NCI-H2227 (cell line): ENCODE data around the gene DAZAP1.

Experiments
- DNase-seq: peaks from one replicate; lab custom pipeline; 2025; ENCODE audit not compliant: unreplicated experiment; lab: John Stamatoyannopoulos, UW

Gene DAZAP1

GRCh38 chr19:1439525-1440417, 32.4 kb downstream of the DAZAP1 start:
- peak; percentile 39 for DNase-seq

DNA sequence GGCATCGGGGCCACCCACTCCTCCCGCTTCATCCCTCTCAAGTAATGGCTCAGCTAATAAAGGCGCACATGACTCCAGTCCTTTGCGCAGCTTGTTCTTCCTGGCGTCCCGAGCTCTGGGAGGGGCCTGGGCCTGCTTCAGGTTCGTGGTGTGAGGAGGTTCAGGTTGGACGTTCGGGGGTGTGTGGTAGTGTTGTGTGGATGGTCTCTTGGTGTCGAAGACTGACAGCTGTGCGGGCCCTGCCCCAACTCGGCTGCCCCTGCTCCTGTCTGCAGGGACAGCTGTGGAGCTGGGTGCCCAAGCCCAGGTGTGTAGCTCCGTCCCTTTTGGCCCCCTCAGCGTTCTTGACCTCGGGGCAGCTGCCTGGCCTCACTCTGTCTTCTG, 33.0 kb downstream of the DAZAP1 start:
- DNase-seq: no peak

DNA sequence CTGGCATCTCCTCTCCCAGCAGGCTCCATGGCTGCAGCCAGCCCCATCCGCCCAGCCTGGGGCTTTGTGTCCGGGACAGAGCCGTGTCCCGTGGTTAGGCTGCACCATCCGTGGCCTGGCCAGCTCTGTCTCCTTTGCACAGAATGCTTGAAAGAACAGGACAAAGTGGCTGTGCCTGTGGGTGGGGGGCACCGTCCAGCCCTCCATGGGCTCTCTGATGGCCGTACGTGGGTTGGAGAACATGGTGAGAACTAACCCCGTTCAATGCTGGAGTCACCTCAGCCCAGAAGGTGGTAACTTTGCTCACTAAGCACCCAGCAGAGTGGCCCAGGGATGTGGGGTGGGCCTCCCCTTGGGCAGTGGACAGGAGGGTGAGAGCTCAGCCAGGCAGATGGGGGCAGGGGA, 33.6 kb downstream of the DAZAP1 start:
- no peak for DNase-seq

DNA sequence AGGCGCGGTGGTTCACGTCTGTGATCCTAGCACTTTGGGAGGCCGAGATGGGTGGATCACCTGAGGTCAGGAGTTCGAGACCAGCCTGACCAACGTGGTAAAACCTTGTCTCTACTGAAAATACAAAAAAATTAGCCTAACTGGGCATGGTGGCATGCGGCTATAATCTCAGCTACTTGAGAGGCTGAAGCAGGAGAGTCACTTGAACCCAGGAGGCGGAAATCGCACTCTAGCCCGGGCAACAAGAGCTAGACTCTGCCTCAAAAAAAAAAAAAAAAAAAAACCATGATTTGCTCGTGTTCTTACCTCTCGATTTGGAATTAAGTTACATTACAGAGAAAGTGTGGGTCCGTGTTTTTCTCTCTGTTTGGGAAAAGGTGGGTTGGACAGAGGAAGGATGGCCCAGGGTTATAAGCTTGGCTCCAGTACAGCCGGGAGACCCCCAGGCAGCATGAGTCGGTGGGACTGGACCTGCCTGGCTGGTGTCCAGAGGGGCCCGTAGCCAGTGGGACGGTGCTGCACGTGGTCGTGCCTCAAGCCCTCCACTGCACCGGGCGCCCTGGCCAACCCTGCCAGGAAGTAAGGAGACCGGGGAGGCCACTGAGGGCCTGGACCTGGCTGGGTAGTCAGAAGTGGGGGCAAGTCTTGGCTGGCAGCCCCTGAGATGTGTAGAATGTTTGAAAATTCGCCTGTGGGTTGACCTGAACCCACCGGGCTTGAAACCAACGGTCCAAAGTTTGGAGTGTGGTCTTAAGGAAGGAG, 34.5 kb downstream of the DAZAP1 start:
- DNase-seq: no peak

DNA sequence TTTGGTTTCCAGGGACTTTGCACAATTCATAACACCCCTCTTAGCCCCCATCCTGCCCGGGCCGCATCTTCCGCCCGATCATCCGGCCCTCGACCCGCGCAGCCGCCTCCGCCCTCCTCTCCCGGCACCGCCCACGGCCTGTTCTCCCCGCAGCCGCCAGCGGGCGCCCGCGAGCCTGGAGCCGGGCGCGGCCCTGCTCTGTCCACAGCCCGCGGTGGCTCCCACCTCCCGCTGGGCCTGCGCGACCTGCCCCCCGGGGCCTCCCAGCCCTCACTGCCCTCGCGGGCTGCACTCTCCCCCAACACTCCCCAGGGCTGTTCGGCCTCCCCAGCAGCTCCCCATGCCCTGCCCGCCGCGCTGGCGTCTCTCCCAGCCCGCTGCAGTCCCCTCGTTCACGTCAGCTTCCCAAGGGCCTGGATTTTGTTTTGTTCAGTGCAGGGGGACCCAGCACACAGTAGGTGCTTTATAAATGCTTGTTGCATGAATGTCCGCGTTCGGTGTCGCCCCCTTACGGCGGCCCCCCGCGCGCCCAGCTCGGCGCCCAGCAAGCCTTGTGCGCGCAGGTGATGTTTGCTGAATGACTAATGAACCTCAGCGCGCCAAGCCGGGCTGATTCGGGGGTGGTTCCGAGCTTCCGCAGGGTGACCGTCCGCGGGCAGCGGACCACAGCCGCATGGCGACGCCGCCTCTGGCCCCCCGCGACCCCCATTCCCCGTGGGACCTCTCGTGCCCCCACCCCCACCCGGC, 38.0 kb downstream of the DAZAP1 start:
- peak; percentile 78 for DNase-seq

DNA sequence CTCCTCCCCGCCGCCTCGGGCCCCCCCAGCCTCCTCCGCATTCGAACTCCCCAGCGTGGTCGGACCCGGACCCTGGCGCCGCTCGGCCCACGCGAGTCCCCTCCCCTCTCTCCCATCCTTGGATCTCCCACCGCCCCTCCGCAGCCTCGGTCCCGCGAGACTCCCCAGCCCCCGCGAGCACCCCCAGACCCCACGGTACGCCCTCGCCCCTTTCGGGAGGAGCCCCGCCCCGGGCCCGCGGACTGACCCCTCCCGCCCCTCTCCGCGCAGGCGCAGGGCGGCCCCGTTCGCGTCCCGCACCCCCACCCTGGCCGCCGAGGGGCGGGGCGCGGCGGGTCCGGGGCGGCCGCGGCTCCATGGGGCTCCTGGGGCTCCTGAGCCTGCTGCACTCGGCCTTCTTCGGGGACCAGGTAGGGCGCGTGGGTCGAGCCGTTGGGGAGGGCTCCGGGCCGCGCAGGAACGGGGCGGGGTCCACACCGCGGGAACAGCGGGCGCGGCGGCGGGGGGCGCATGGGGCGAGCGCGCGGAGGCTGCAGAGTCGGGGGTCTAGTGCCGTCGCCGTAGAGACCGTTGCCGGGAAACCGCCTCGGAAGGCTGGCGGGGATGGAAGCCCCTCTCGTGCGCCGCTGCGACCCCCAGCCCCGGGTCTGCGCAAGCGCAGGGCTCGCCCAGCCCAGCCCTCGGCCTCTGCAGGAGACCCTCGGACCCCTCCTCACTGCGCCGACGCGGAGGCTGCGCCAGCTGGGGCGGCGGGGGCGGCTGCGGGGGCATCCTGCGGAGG, 38.7 kb downstream of the DAZAP1 start:
- DNase-seq: peak; percentile 86

DNA sequence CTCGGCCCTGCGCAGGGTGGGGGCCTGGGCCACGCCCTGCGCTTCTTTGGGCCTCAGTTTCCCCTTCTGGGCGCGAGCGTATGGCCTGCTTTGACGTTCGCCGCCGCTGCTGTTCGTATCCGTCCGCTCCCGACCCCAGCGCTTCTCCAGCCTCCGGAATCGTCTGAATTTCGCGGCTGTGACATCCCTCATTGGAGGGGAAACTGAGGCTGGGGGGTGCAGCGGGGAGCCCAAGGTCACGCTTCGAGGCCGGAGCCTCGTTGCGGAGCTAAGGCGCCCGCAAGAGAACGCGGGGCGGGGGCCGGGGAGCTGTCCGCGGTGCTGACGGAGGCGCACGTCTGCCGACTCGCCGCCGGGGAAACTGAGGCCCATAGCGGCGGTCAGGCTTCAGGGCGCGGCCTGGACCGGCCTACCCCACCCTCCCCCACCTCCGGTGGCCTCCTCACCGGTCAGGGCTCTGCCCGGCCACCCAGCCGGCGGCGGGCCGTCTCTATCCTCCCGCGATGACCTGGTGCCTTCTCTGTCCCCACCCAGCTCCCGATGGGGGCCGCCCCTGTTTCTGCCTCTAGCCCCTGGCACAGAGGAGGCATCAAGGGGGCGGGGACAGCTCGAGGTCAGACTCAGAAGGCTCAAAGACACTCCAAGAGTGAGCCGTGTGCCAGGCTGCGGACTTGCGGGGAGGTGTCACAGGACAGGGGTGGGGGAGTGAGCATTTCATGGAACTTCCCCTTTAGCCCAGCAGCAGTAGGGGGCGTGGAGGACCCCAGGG, 39.5 kb downstream of the DAZAP1 start:
- peak; percentile 33 for DNase-seq

- DNase-seq: no peak
Measured at GRCh38 chr19:1447504-1447903, 40.1 kb downstream of the DAZAP1 start.

GRCh38 chr19:1447944-1448343, 40.6 kb downstream of the DAZAP1 start:
- DNase-seq: no peak

GRCh38 chr19:1449467-1450442, 42.4 kb downstream of the DAZAP1 start, which contains the start of gene APC2:
Gene APC2, plus strand, starts transcription at chr19:1450121. Its CDS starts 2,881 bp downstream, at chr19:1453002.
- DNase-seq: peak; percentile 93

DNA sequence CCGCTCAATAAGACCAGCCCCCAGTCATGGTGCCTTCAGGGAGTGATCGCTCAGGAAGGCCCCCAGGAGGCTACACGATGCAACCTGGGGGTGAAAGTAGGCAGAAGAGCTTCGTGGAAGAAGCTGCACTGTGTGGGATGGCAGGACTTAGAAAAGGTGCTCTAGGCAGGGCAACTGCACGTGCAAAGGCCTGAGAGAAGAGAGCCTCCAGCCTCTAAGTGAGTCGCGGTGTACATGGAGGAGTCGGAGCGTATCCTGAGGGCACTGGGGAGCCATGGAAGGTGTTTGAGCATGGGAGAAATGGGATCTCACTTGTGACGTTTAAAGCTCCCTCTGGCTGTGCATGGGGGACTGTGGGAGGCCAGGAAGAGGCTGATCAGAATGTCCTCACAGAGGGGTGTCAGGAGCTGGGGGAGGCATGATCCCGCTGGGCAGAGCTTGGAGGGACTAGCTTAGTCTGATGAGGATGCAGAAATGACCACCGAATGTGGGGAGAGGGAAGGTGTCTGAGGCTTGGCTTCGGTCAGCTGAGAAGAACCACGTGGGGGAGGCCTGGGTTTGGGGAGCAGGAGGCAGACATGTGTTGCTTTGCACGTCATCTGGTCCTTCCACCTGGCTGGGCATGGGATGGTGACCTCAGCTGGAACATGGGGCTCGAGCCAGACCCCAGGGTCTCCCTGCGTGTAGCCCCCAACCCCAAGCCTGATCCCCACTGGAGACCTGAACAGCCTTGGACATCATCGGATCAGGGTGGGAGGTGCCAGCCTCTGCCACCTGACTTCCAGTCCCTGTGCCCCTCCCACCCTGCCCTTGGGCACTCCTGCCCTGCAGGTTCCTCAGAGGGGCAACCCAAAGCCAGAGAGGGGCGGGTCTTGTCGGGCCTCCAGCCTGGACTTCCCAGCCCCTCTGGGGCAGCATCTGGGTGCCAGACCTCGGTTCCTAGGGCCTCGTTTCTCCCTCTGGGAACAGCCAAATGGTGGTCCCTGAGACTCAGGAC, 43.6 kb downstream of the DAZAP1 start:
- DNase-seq: peak; percentile 36

- DNase-seq: peak; percentile 66
Measured at GRCh38 chr19:1451916-1452801, 44.8 kb downstream of the DAZAP1 start.

DNA sequence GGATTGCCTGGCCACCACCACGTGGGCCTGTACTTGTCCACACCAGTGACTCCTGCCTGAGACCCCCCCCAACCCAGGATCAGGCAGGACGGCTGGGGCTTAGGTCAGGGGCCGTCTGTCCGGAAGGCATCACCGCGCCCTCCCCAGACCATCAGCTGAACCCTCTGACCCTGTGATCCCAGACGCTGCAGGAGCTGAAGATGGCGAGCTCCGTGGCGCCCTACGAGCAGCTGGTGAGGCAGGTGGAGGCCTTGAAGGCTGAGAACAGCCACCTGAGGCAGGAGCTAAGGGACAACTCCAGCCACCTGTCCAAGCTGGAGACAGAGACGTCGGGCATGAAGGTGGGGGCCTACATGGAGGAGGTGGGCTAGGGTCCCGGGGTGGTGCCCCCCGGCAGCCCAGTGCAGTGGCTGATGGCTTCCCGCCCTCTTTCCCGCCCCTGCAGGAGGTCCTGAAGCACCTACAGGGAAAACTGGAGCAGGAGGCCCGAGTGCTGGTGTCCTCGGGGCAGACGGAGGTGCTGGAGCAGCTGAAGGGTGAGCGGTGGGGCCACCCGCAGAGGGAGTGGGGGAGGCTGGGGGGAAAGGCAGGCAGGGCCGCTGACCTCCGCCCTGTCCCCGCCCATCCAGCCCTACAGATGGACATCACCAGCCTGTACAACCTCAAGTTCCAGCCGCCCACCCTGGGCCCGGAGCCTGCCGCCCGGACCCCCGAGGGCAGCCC, 45.6 kb downstream of the DAZAP1 start:
- DNase-seq: no peak

DNA sequence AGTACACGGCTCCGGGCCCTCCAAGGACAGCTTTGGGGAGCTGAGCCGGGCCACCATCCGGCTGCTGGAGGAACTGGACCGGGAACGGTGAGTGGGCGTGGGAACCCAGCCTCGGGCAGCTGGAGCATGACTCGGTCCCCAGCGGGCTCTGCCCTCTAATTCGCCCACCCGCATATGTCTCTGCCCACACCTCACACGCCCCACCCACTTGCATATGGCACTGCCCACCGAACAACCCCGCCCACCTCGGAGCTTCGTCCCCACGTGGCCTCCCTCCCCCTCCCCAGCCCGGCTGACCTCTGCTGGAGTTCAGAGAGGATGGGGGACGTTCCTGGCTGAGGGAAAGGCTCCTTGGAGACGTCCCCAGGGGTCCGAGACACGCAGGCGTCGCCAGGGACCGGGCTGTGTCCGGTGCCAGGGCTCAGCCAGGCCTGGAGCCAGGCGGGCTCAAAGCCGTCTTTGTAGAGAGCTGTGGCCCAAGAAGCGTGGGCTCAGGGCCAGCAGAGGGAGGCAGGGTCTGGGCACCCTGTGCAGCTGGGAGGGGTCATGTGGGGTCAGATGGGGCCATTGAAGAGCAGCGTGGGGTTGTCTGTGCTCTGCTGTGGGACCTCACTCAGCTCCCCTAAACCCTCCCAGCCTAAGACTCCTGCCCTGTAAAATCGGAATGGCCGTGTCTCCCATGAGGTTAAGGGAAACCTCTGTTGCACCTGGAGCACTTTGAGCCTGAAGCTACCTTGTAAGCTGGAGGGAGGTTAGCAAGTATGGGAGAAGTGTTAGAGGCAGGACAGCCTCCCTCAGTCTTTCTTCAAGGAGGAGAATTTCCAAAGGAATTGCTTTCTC, 46.4 kb downstream of the DAZAP1 start:
- DNase-seq: no peak

DNA sequence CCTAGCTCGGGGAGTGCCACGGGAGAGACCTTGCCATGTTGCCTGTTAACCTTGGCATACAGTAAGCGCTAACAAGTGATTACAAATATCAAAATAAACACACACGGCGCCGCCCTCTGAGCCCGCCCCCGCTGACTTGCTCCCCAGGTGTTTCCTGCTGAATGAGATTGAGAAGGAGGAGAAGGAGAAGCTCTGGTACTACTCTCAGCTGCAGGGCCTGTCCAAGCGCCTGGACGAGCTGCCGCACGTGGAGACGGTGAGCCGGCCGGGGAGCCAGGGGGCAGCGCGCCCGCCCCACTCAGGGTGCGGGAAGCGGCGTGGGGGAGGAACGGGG, 47.6 kb downstream of the DAZAP1 start:
- DNase-seq: no peak
